HepG2 (cell line): ENCODE data around the gene ZSWIM8. TPM values are rescaled to one million over a fixed set of nuclear protein-coding genes. Genes with fewer than 3 reads are reported as not detected.

ENCODE experiments used
- ARID3A ChIP-seq: IDR thresholded peaks from 2 replicates; pipeline ENCODE4 v1.6.1; 2012; ENCODE audit warnings: low read depth, low read length, improper control_type of control experiment
- ASH2L ChIP-seq: fragments of 300-600, 200-600 bp; sonication (generic); IDR thresholded peaks from 2 replicates; pipeline ENCODE4 v1.7.0; 2017; ENCODE audit warnings: low read depth, mild to moderate bottlenecking, moderate library complexity, mixed read lengths, low read length; ENCODE audit not compliant: insufficient read length
- BCL3 ChIP-seq: sonication (generic); formaldehyde crosslinking; IDR thresholded peaks from 2 replicates; pipeline ENCODE4 v1.5.1; 2020; ENCODE audit warnings: mild to moderate bottlenecking, missing genetic modification reagents, moderate library complexity
- BHLHE40 ChIP-seq: IDR thresholded peaks from 2 replicates; pipeline ENCODE4 v1.6.1; 2011; ENCODE audit warnings: low read length, improper control_type of control experiment
- CREB1 ChIP-seq, 2 experiments: fragments of 450-650 bp in 1 of 2; IDR thresholded peaks; 2 replicates each; pipeline ENCODE4 v1.6.1; 2016 to 2017; ENCODE audit warnings: control low read depth in 1 of 2, mild to moderate bottlenecking in 1 of 2, missing compliant biosample characterization in 1 of 2, missing genetic modification characterization in 1 of 2
- EED ChIP-seq: sonication (generic); formaldehyde crosslinking; IDR thresholded peaks from 2 replicates; pipeline ENCODE4 v1.5.0; 2020; ENCODE audit warnings: mild to moderate bottlenecking, missing genetic modification reagents
- GMEB1 ChIP-seq: sonication (generic); formaldehyde crosslinking; IDR thresholded peaks from 2 replicates; pipeline ENCODE4 v1.5.1; 2020; ENCODE audit warnings: missing genetic modification reagents, mild to moderate bottlenecking, borderline replicate concordance
- HDAC1 ChIP-seq: sonication (generic); formaldehyde crosslinking; IDR thresholded peaks from 2 replicates; pipeline ENCODE4 v1.5.1; 2020; ENCODE audit warnings: mild to moderate bottlenecking, missing genetic modification reagents
- HMG20B ChIP-seq: conservative IDR thresholded peaks from 2 replicates; pipeline ENCODE4 v1.6.1; 2016; ENCODE audit warnings: missing genetic modification reagents, missing compliant biosample characterization
- IKZF1 ChIP-seq: fragments of 450-650 bp; IDR thresholded peaks from 2 replicates; pipeline ENCODE4 v1.7.1; 2016
- ISL2 ChIP-seq: sonication (generic); formaldehyde crosslinking; IDR thresholded peaks from 2 replicates; pipeline ENCODE4 v1.5.0; 2020; ENCODE audit warnings: missing genetic modification reagents
- KAT2B ChIP-seq: fragments of 150-350 bp; IDR thresholded peaks from 2 replicates; pipeline ENCODE4 v1.6.1; 2014; ENCODE audit warnings: low read depth, low read length, borderline replicate concordance
- MEIS1 ChIP-seq: sonication (generic); formaldehyde crosslinking; IDR thresholded peaks from 2 replicates; pipeline ENCODE4 v1.9.0; 2021; ENCODE audit warnings: mild to moderate bottlenecking, missing genetic modification reagents, moderate library complexity, borderline replicate concordance
- NFE2L1 ChIP-seq: sonication (generic); formaldehyde crosslinking; IDR thresholded peaks from 2 replicates; pipeline ENCODE4 v1.4.0; 2020; ENCODE audit warnings: missing genetic modification reagents, mild to moderate bottlenecking, borderline replicate concordance
- PHF8 ChIP-seq: sonication (generic); formaldehyde crosslinking; IDR thresholded peaks from 2 replicates; pipeline ENCODE4 v1.5.0; 2020; ENCODE audit warnings: missing genetic modification reagents
- RARA ChIP-seq: IDR thresholded peaks from 2 replicates; pipeline ENCODE4 v1.6.1; 2016; ENCODE audit warnings: missing genetic modification reagents, missing compliant biosample characterization
- RFX5 ChIP-seq: IDR thresholded peaks from 2 replicates; pipeline ENCODE4 v1.6.1; 2011; ENCODE audit warnings: low read depth, low read length, improper control_type of control experiment
- SAP130 ChIP-seq: IDR thresholded peaks from 2 replicates; pipeline ENCODE4 v1.6.1; 2016; ENCODE audit warnings: low read depth
- SP4 ChIP-seq: sonication (generic); formaldehyde crosslinking; IDR thresholded peaks from 2 replicates; pipeline ENCODE4 v1.8.1; 2023; ENCODE audit warnings: mild to moderate bottlenecking, missing genetic modification reagents
- SRY ChIP-seq: sonication (generic); formaldehyde crosslinking; IDR thresholded peaks from 2 replicates; pipeline ENCODE4 v1.8.0; 2022; ENCODE audit warnings: mild to moderate bottlenecking, missing genetic modification reagents
- ZFX ChIP-seq: sonication (generic); formaldehyde crosslinking; IDR thresholded peaks from 2 replicates; pipeline ENCODE4 v1.4.0; 2020; ENCODE audit warnings: mild to moderate bottlenecking, low read depth, missing genetic modification reagents, moderate library complexity
- ZNF577 ChIP-seq: sonication (generic); formaldehyde crosslinking; IDR thresholded peaks from 2 replicates; pipeline ENCODE4 v1.4.0; 2020; ENCODE audit warnings: mild to moderate bottlenecking, low read depth, missing genetic modification reagents, borderline replicate concordance
- ZNF639 ChIP-seq: conservative IDR thresholded peaks from 2 replicates; pipeline ENCODE4 v1.6.1; 2018; ENCODE audit warnings: missing genetic modification reagents
- ZNF782 ChIP-seq: sonication (generic); formaldehyde crosslinking; IDR thresholded peaks from 2 replicates; pipeline ENCODE4 v1.4.0; 2020; ENCODE audit warnings: missing genetic modification reagents, mild to moderate bottlenecking, borderline replicate concordance
- ZNF850 ChIP-seq: sonication (generic); formaldehyde crosslinking; conservative IDR thresholded peaks from 2 replicates; pipeline ENCODE4 v1.9.0; 2021; ENCODE audit warnings: mild to moderate bottlenecking, missing genetic modification reagents
- polyA plus RNA-seq, 8 experiments: library from polyadenylated mRNA; depleted of rRNA in 3 of 8; stranded (reverse) in 7 of 8; unstranded in 1 of 8; fragments of >200 nt; fragmentation: Illumina TruSeq in 4 of 8; extraction: Trizol in 4 of 8; gene quantifications; 2 replicates each; pipeline versions ENCODE4 v1.2.1 to v1.2.3, GENCODE V29; 2011 to 2016; ENCODE audit warnings: low read depth in 4 of 8, missing spikeins in 1 of 8, mixed read lengths in 1 of 8; ENCODE audit not compliant: insufficient read depth in 1 of 8
- total RNA-seq, 5 experiments: library from RNA; depleted of rRNA; stranded (reverse); fragments of >200 nt; fragmentation: Illumina TruSeq; extraction: Trizol; gene quantifications; 2 replicates each; pipeline ENCODE4 v1.2.3, GENCODE V29; 2016; ENCODE audit warnings: low read depth in 1 of 5

ZSWIM8 gene
- total and polyA plus RNA-seq, 2 of the 13 experiments (the other 11 are each of a cell fraction or from before 2014, with no cell fraction given), result 39.9 to 98.2 TPM

GRCh38 chr10:73773152-73773879 is 12.1 kb upstream of the ZSWIM8 start (continued):
- no peak for TF ChIP-seq BCL3 (CRISPR knock-in tag)
- TF ChIP-seq ZNF782 (CRISPR knock-in tag), result no peak
- no peak; the same call in 1 of the 2 replicates for TF ChIP-seq RARA (CRISPR knock-in tag)
- no peak for TF ChIP-seq BHLHE40
- no peak for TF ChIP-seq ARID3A
- no peak for TF ChIP-seq IKZF1
- no peak for TF ChIP-seq NFE2L1
- TF ChIP-seq HDAC1 (CRISPR knock-in tag), result no peak
- TF ChIP-seq ASH2L, result no peak
- TF ChIP-seq SRY (CRISPR knock-in tag), result no peak
- no peak for TF ChIP-seq KAT2B
- peak; percentile 20; the same call in 1 of the 2 replicates for TF ChIP-seq ZFX (CRISPR knock-in tag)
- no peak for TF ChIP-seq ZNF577 (CRISPR knock-in tag)
- TF ChIP-seq SP4 (CRISPR knock-in tag), result 0 out of 2 replicates have a peak, but pooled peaks have one; percentile 26
- TF ChIP-seq RFX5, result no peak
- TF ChIP-seq ZNF850 (CRISPR knock-in tag), result no peak
- TF ChIP-seq ZNF639 (CRISPR knock-in tag), result no peak
- TF ChIP-seq MEIS1, result no peak
- 0 out of 2 replicates have a peak, but pooled peaks have one; percentile 8 for TF ChIP-seq PHF8 (CRISPR knock-in tag)
- no peak for TF ChIP-seq ISL2 (CRISPR knock-in tag)
- no peak for TF ChIP-seq SAP130 (CRISPR knock-in tag)
- no peak for TF ChIP-seq HMG20B (CRISPR knock-in tag)
- TF ChIP-seq EED, result no peak
- TF ChIP-seq GMEB1 (CRISPR knock-in tag), result no peak
- no peak for TF ChIP-seq CREB1 (IDR thresholded peaks at IDR 0.05)
- TF ChIP-seq CREB1 (CRISPR knock-in tag; IDR thresholded peaks at IDR 0.05), result no peak
